ENCODE results near the gene FBXO15. TPM values are rescaled to one million over a fixed set of nuclear protein-coding genes. Genes with fewer than 3 reads are reported as not detected.

Gene FBXO15
- total RNA-seq, 1 donor from 2014 or later = 0.57 TPM

DNA sequence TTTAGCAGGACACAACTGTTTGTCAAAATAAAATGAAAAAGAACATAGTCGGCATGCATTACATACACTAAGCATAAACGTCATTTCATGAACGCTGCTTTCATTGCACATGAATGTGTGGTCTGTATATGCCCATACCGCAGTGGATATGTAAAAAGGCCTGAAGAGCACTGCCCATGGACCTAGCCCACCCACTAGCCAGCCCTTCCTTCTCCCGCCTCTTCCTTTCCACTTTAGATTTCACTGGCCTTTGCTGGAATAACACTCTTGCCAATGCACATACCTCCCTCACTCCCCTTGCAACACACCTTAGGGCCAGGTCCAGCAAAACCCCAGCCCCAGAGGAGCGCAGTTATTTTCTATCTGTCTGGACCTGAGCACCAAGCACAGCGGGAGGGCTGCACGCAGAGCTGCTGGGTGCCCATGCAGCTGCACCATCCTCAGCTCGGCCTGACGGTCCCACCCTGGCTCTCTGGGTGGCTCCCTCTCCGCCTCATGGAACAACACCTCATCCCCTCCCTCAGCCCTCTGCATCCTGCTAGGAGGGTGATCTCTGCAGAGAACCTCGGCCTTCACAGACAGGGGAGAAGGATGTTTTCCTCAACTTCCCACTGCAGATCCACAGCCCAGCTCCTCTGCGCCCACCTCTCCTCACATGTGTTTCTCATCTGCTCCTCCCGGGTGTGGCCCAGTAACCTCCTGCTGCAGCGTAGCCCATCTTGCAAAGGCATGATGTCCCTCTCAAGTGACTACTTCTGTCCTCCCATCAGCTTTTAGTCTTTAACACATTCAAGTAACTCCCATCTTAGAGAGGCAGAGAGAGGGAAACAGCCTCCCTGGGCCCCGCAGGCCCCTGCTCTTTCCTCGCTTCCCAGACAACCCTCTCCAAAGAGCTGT lies 72.7 kb downstream of the FBXO15 start:
- peaks cover 12% of the 10 kb centered on the region for H3K27me3 Mint-ChIP-seq (ENCODE audit: low read depth)
- TF ChIP-seq, protein P1, sequence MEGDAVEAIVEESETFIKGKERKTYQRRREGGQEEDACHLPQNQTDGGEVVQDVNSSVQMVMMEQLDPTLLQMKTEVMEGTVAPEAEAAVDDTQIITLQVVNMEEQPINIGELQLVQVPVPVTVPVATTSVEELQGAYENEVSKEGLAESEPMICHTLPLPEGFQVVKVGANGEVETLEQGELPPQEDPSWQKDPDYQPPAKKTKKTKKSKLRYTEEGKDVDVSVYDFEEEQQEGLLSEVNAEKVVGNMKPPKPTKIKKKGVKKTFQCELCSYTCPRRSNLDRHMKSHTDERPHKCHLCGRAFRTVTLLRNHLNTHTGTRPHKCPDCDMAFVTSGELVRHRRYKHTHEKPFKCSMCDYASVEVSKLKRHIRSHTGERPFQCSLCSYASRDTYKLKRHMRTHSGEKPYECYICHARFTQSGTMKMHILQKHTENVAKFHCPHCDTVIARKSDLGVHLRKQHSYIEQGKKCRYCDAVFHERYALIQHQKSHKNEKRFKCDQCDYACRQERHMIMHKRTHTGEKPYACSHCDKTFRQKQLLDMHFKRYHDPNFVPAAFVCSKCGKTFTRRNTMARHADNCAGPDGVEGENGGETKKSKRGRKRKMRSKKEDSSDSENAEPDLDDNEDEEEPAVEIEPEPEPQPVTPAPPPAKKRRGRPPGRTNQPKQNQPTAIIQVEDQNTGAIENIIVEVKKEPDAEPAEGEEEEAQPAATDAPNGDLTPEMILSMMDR (IDR thresholded peaks at IDR 0.05) = no peak
- H3K27ac Mint-ChIP-seq (ENCODE audit: unreplicated experiment) = no peak overlapping the region
- H3K4me3 Mint-ChIP-seq (ENCODE audit: unreplicated experiment) = no peak overlapping the region
- DNase-seq (ENCODE audit: low spot score) = no peak
- H3K36me3 Mint-ChIP-seq (ENCODE audit: low read depth) = no peaks in the 10 kb centered on the region
- H3K4me1 Mint-ChIP-seq (ENCODE audit: low read depth) = no peaks in the 10 kb centered on the region
- no peaks in the 10 kb centered on the region for H3K9me3 Mint-ChIP-seq (ENCODE audit: low read depth)

DNA sequence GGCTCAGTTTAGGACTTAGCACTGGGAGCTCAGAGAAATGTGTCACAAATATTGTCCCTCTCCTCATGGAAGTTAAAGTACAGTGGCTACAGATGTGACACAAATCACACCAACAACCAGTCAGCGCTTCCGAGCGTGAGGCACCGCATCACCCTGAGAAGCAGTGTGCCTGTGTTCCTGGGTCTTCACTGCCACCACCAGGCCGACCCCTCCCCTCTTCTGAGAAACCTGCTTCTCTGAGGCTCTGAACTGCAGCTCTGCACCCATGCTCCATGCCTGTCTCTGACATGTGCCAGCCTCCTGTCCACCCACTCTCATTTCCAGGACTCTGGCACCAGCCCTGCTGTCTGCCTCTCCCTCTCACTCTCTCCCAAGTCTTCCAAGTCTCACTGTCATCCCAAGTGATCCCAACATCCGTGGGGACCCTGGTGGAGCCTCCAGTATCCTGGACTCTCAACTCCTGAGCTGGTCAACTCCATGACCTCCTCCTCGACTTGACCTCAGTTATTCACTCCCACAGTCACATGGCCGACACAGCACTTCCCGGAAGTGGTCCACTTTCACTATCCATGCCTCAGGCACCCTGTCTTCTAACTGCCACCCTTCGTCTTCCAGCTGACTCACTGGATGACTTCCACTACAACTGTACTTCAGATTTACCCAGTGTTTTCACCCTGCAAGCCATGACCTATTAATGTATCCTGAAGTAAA lies 73.5 kb downstream of the FBXO15 start:
- no peak for DNase-seq (ENCODE audit: low spot score)

DNA sequence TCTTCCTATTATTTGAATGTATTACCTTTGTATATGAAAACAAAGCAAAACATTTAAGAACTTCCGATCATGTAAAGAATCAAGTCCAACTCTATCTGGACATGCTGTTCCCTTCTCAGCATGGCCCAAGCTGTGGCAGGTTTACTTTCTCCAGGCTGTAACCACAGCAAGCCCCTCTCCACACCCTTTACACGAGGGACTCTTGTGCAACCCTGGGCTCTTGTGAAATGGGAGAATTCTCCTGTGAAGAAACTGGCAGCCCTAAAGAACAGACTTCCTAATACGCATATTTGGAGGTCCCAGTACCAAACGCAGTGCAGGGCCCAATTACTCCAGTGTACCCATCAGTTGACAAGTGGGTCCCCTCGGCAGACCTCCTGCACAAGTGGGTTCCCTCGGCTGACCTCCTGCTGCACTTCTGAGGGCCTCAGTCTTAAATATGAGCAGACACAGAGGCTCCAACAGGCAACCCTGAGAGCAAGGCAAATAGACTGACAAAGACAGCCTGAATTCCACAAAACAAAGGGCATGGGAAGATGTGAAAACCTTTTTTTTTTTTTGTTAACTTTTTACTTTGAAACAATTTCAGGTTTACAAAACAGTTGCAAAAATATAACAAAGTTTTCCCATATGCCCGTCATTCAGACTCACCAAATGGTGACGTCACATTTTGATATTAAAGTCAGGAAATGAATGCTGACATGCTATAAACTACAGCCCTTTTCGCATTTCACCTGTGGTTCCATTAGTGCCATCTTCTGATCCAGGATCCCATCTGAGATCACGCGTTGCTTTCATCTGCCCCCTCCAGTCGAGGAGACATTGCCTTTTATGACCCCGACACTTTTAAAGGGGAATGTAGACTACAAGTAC lies 78.2 kb downstream of the FBXO15 start:
- no peak for DNase-seq (ENCODE audit: low spot score)
- Mint-ChIP-seq H3K4me1 (ENCODE audit: low read depth) (no peaks in the 10 kb centered on the region), H3K27me3 (ENCODE audit: low read depth) (peaks cover 12% of the 10 kb centered on the region), H3K27ac (ENCODE audit: unreplicated experiment) (no peak overlapping the region), H3K4me3 (ENCODE audit: unreplicated experiment) (no peak overlapping the region), H3K36me3 (ENCODE audit: low read depth) (no peaks in the 10 kb centered on the region), H3K9me3 (ENCODE audit: low read depth) (no peaks in the 10 kb centered on the region)
- TF ChIP-seq, protein P1 (IDR thresholded peaks at IDR 0.05) = no peak

More for the DNA sequence above, 73.5 kb downstream of the FBXO15 start:
- Mint-ChIP-seq H3K4me1 (ENCODE audit: low read depth) (no peaks in the 10 kb centered on the region), H3K27ac (ENCODE audit: unreplicated experiment) (no peak overlapping the region), H3K27me3 (ENCODE audit: low read depth) (peaks cover 13% of the 10 kb centered on the region), H3K4me3 (ENCODE audit: unreplicated experiment) (no peak overlapping the region), H3K36me3 (ENCODE audit: low read depth) (no peaks in the 10 kb centered on the region), H3K9me3 (ENCODE audit: low read depth) (no peaks in the 10 kb centered on the region)
- TF ChIP-seq, protein P1 (IDR thresholded peaks at IDR 0.05) = no peak

DNA sequence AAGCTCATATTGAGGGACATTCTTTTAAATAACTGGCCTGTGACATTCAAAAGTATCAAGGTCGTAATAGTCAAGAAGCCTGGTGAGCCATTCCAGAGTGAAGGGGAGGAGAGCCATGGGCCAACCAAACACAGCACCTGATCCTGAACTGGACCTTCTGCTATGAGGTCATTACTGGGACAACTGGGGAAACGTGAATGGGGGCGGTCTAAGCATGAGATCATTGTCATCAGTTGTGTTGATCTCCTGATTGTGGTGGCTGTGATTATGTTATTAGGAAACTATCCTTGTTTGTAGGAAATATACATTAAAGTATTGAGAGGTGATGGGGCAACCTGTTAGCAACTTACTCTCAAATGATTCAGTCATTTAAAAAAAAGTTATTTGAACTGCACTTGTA lies 79.3 kb downstream of the FBXO15 start:
- TF ChIP-seq, protein P1 (IDR thresholded peaks at IDR 0.05) = no peak
- Mint-ChIP-seq H3K9me3 (ENCODE audit: low read depth) (no peaks in the 10 kb centered on the region), H3K4me1 (ENCODE audit: low read depth) (no peaks in the 10 kb centered on the region), H3K4me3 (ENCODE audit: unreplicated experiment) (no peak overlapping the region), H3K27me3 (ENCODE audit: low read depth) (peaks cover 12% of the 10 kb centered on the region), H3K27ac (ENCODE audit: unreplicated experiment) (no peak overlapping the region), H3K36me3 (ENCODE audit: low read depth) (no peaks in the 10 kb centered on the region)
- no peak for DNase-seq (ENCODE audit: low spot score)

DNA sequence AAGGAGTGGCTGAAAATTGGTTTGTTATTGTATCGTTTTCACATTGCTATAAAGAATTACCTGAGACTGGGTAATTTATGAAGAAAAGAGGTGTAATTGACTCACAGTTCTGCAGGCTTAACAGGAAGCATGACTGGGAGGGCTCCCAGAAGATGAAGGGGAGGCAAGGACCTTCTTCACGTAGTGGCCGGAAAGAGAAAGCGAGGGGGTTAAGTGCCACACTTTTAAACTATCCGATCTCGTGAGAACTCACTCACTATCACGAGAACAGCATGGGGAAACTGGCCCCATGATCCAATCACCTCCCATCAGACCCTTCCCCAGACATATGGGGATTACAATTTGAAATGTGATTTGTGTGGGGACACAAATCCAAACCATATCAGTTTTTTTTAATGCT lies 81.6 kb downstream of the FBXO15 start:
- no peaks in the 10 kb centered on the region for H3K4me1 Mint-ChIP-seq (ENCODE audit: low read depth)
- TF ChIP-seq, protein P1 (IDR thresholded peaks at IDR 0.05) = no peak
- no peak overlapping the region for H3K4me3 Mint-ChIP-seq (ENCODE audit: unreplicated experiment)
- H3K27me3 Mint-ChIP-seq (ENCODE audit: low read depth) = peaks cover 7% of the 10 kb centered on the region
- H3K9me3 Mint-ChIP-seq (ENCODE audit: low read depth) = no peaks in the 10 kb centered on the region
- no peak for DNase-seq (ENCODE audit: low spot score)
- H3K27ac Mint-ChIP-seq (ENCODE audit: unreplicated experiment) = no peak overlapping the region
- H3K36me3 Mint-ChIP-seq (ENCODE audit: low read depth) = no peaks in the 10 kb centered on the region
